Thyroid gland (tissue), 4 donors: ENCODE measurements around the gene ZNF785. TPM values are rescaled to one million over a fixed set of nuclear protein-coding genes. Genes with fewer than 3 reads are reported as not detected.

Experiments
- DNase-seq, 2 donors: peaks; one replicate each; pipeline ENCODE4 v3.0.0-alpha.2; 2019
- H3K27ac ChIP-seq, 3 donors: fragments of 200-600 bp; sonication (generic); 1 replicate in 2 of 3; 2 replicates in 1 of 3; pipeline ENCODE4 v1.5.1; 2016 to 2019; ENCODE audit warnings: mild to moderate bottlenecking in 1 of 3, moderate library complexity in 1 of 3
- H3K27me3 ChIP-seq: fragments of 200-600 bp; sonication (generic); one replicate; pipeline ENCODE4 v1.5.1; 2019
- H3K36me3 ChIP-seq, 2 donors: fragments of 200-600 bp; sonication (generic); one replicate each; pipeline ENCODE4 v1.5.1; 2016 to 2019
- H3K4me1 ChIP-seq, 2 donors: fragments of 200-600 bp; sonication (generic); one replicate each; pipeline ENCODE4 v1.5.1; 2017 to 2019
- H3K4me3 ChIP-seq, 3 donors: fragments of 200-600 bp; sonication (generic); replicated peaks in 1 of 3; 1 replicate in 2 of 3; 2 replicates in 1 of 3; pipeline ENCODE4 v1.5.1; 2016; ENCODE audit warnings: mild to moderate bottlenecking in 1 of 3
- H3K9me3 ChIP-seq: fragments of 200-600 bp; sonication (generic); one replicate; pipeline ENCODE4 v1.5.1; 2017
- CTCF ChIP-seq, 6 experiments: fragments of 200-600 bp in 3 of 6; fragments of 450-650 bp in 3 of 6; sonication (generic) in 3 of 6; IDR thresholded peaks; one replicate each; pipeline ENCODE4 v1.5.1; 2016 to 2019; ENCODE audit warnings: antibody characterized with exemption in 6 of 6, mild to moderate bottlenecking in 2 of 6, inconsistent platforms in 1 of 6, moderate library complexity in 1 of 6
- POLR2A ChIP-seq, 2 donors: fragments of 450-650 bp; IDR thresholded peaks; one replicate each; pipeline ENCODE4 v1.6.1; 2017; ENCODE audit warnings: antibody characterized with exemption in 2 of 2, mild to moderate bottlenecking in 2 of 2, moderate library complexity in 1 of 2
- WGBS, 2 donors: methylation state at CpG; one replicate each; pipeline ENCODE4 v1.1.5; 2017; 5-methylcytosine and 5-hydroxymethylcytosine counted together
- intact Hi-C: fragments of 100-400 bp; cut with DNase I; formaldehyde crosslinking; loops from one replicate; pipeline ENCODE4 v1.15.1; 2023
- total RNA-seq, 4 donors: library from RNA; depleted of rRNA; stranded (reverse); fragments of >200 nt; gene quantifications; one replicate each; pipeline ENCODE4 v1.2.3, GENCODE V29; 2016

The ZNF785 gene
- total RNA-seq, 4 donors from 2014 or later: 10.3 to 16.9 (median 12.4) TPM

GRCh38 chr16:30623536-30624283 lies 38.2 kb upstream of the ZNF785 start:
- H3K27ac ChIP-seq: no peak overlapping the region
- no peaks in the 10 kb centered on the region for H3K27me3 ChIP-seq
- intact Hi-C loops: no loop called here
- TF ChIP-seq CTCF (IDR thresholded peaks at IDR 0.05): no peak
- TF ChIP-seq POLR2A (IDR thresholded peaks at IDR 0.05): no peak
- H3K4me1 ChIP-seq: peaks cover 0 to 3% of the 10 kb centered on the region in 2 donors
- no peaks in the 10 kb centered on the region for H3K9me3 ChIP-seq
- DNase-seq: no peak
- 79 to 83% methylated on average over 11 of the region's 11 CpGs for WGBS, 2 donors
- H3K36me3 ChIP-seq: no peaks in the 10 kb centered on the region
- H3K4me3 ChIP-seq: no peak overlapping the region

GRCh38 chr16:30622455-30623032 lies 37.0 kb upstream of the ZNF785 start:
- H3K27me3 ChIP-seq: no peaks in the 10 kb centered on the region
- intact Hi-C loops: no loop called here
- no peak for TF ChIP-seq POLR2A (IDR thresholded peaks at IDR 0.05)
- no peak for TF ChIP-seq CTCF (IDR thresholded peaks at IDR 0.05)
- WGBS, 2 donors: 67 to 69% methylated on average over 10 of the region's 10 CpGs
- H3K4me1 ChIP-seq: no peaks in the 10 kb centered on the region
- H3K4me3 ChIP-seq: no peak overlapping the region
- H3K27ac ChIP-seq: no peak overlapping the region
- no peak for DNase-seq
- H3K36me3 ChIP-seq: no peaks in the 10 kb centered on the region
- no peaks in the 10 kb centered on the region for H3K9me3 ChIP-seq

- 86 to 88% methylated on average over 2 to 5 of the region's 5 CpGs for WGBS, 2 donors
- intact Hi-C loops: no loop called here
- Histone ChIP-seq H3K9me3 (no peaks in the 10 kb centered on the region), H3K36me3 (no peaks in the 10 kb centered on the region), H3K4me1 (no peaks in the 10 kb centered on the region), H3K4me3 (no peak overlapping the region), H3K27me3 (no peaks in the 10 kb centered on the region), H3K27ac (no peak overlapping the region)
- TF ChIP-seq CTCF (IDR thresholded peaks at IDR 0.05) (no peak), POLR2A (IDR thresholded peaks at IDR 0.05) (no peak)
- no peak for DNase-seq
Observed at GRCh38 chr16:30621765-30622164, 36.3 kb upstream of the ZNF785 start.

GRCh38 chr16:30620169-30620568 lies 34.7 kb upstream of the ZNF785 start:
- Histone ChIP-seq H3K27me3 (no peaks in the 10 kb centered on the region), H3K9me3 (no peaks in the 10 kb centered on the region), H3K36me3 (no peaks in the 10 kb centered on the region), H3K4me1 (no peaks in the 10 kb centered on the region), H3K27ac (no peak overlapping the region), H3K4me3 (no peak overlapping the region)
- TF ChIP-seq POLR2A (IDR thresholded peaks at IDR 0.05) (no peak), CTCF (IDR thresholded peaks at IDR 0.05) (no peak)
- intact Hi-C loops: no loop called here
- DNase-seq: no peak
- WGBS, 2 donors: 41 to 54% methylated on average over 3 of the region's 3 CpGs

- TF ChIP-seq POLR2A (IDR thresholded peaks at IDR 0.05) (no peak), CTCF (IDR thresholded peaks at IDR 0.05) (no peak)
- no peaks in the 10 kb centered on the region for H3K4me1 ChIP-seq
- no peaks in the 10 kb centered on the region for H3K27me3 ChIP-seq
- H3K27ac ChIP-seq: no peak overlapping the region
- WGBS, 2 donors: 81 to 90% methylated on average over 5 of the region's 5 CpGs
- intact Hi-C loops: no loop called here
- no peak overlapping the region for H3K4me3 ChIP-seq
- H3K36me3 ChIP-seq: no peaks in the 10 kb centered on the region
- DNase-seq: no peak
- H3K9me3 ChIP-seq: no peaks in the 10 kb centered on the region
Observed at GRCh38 chr16:30619638-30620037, 34.1 kb upstream of the ZNF785 start.
